ENCODE data around the gene THRSP.

The THRSP gene

GRCh38 chr11:78060533-78060932, 3.1 kb upstream of the THRSP start:
- no peak for DNase-seq (ENCODE audit: low spot score)
- Histone ChIP-seq H3K4me3 (no peak overlapping the region), H3K27ac (no peak overlapping the region)
- no peak for TF ChIP-seq CTCF (IDR thresholded peaks at IDR 0.05)

GRCh38 chr11:78061088-78061920, 2.4 kb upstream of the THRSP start:
- Histone ChIP-seq H3K27ac (peak overlapping the region in 1 of 2 donors; percentile 69), H3K4me3 (no peak overlapping the region)
- TF ChIP-seq CTCF (IDR thresholded peaks at IDR 0.05) = no peak
- no peak for DNase-seq (ENCODE audit: low spot score)

GRCh38 chr11:78061921-78062311, 1.7 kb upstream of the THRSP start:
- Histone ChIP-seq H3K4me3 (no peak overlapping the region), H3K27ac (peak overlapping the region in 1 of 2 donors; percentile 35)
- no peak for DNase-seq (ENCODE audit: low spot score)
- no peak for TF ChIP-seq CTCF (IDR thresholded peaks at IDR 0.05)

GRCh38 chr11:78062671-78063070, 990 bp upstream of the THRSP start:
- Histone ChIP-seq H3K4me3 (no peak overlapping the region), H3K27ac (no peak overlapping the region)
- no peak for DNase-seq (ENCODE audit: low spot score)
- no peak for TF ChIP-seq CTCF (IDR thresholded peaks at IDR 0.05)

- H3K4me3 ChIP-seq = no peak overlapping the region
- H3K27ac ChIP-seq = no peak overlapping the region
- DNase-seq (ENCODE audit: low spot score) = no peak
- no peak for TF ChIP-seq CTCF (IDR thresholded peaks at IDR 0.05)
Measured at GRCh38 chr11:78065203-78065602, 1.5 kb downstream of the THRSP start.

GRCh38 chr11:78066471-78066870, 2.8 kb downstream of the THRSP start:
- H3K27ac ChIP-seq = no peak overlapping the region
- H3K4me3 ChIP-seq = no peak overlapping the region
- TF ChIP-seq CTCF (IDR thresholded peaks at IDR 0.05) = no peak
- no peak for DNase-seq (ENCODE audit: low spot score)

- Histone ChIP-seq H3K4me3 (no peak overlapping the region), H3K27ac (no peak overlapping the region)
- DNase-seq (ENCODE audit: low spot score) = no peak
- no peak for TF ChIP-seq CTCF (IDR thresholded peaks at IDR 0.05)
Measured at GRCh38 chr11:78067704-78068103, 4.0 kb downstream of the THRSP start.
